Right atrium auricular region (tissue), 2 donors: ENCODE results near the gene GLRX5. TPM values are rescaled to one million over a fixed set of nuclear protein-coding genes. Genes with fewer than 3 reads are reported as not detected.

Experiments used
- DNase-seq: peaks from one replicate; pipeline ENCODE4 v3.0.0-alpha.2; 2019; ENCODE audit warnings: low spot score
- H3K27ac ChIP-seq, 2 donors: fragments of 200-600 bp; sonication (generic); 1 replicate in 1 of 2; 2 replicates in 1 of 2; pipeline ENCODE4 v1.5.1; 2016 to 2019
- H3K27me3 ChIP-seq, 2 donors: fragments of 200-600 bp; sonication (generic); one replicate each; pipeline versions ENCODE4 v1.5.1 to v1.6.0; 2017 to 2019
- H3K36me3 ChIP-seq: fragments of 200-600 bp; sonication (generic); one replicate; pipeline ENCODE4 v1.5.1; 2016
- H3K4me1 ChIP-seq, 2 donors: fragments of 200-600 bp; sonication (generic); one replicate each; pipeline versions ENCODE4 v1.5.1 to v1.6.0; 2017 to 2019
- H3K4me3 ChIP-seq, 2 donors: fragments of 200-600 bp; sonication (generic); 1 replicate in 1 of 2; 2 replicates in 1 of 2; pipeline ENCODE4 v1.5.1; 2017 to 2019; ENCODE audit warnings: mild to moderate bottlenecking in 1 of 2, moderate library complexity in 1 of 2
- H3K9me3 ChIP-seq, 2 donors: fragments of 200-600 bp; sonication (generic); one replicate each; pipeline ENCODE4 v1.5.1; 2019
- total RNA-seq, 2 donors: library from RNA; depleted of rRNA; stranded (reverse); fragments of >200 nt; gene quantifications; one replicate each; pipeline ENCODE4 v1.1.0, GENCODE V29; 2016
- TF ChIP-seq, protein P1 (sequence below), 2 donors: fragments of 200-600 bp; sonication (generic); IDR thresholded peaks; one replicate each; pipeline ENCODE4 v1.5.1; 2019; ENCODE audit warnings: antibody characterized with exemption in 2 of 2

GLRX5 gene
- total RNA-seq, 2 donors from 2014 or later = 54.0 to 58.9 TPM

- no peaks in the 10 kb centered on the region for H3K9me3 ChIP-seq
- no peak for DNase-seq
- H3K27ac ChIP-seq = no peak overlapping the region
- H3K36me3 ChIP-seq = peaks cover 10% of the 10 kb centered on the region
- TF ChIP-seq, protein P1, sequence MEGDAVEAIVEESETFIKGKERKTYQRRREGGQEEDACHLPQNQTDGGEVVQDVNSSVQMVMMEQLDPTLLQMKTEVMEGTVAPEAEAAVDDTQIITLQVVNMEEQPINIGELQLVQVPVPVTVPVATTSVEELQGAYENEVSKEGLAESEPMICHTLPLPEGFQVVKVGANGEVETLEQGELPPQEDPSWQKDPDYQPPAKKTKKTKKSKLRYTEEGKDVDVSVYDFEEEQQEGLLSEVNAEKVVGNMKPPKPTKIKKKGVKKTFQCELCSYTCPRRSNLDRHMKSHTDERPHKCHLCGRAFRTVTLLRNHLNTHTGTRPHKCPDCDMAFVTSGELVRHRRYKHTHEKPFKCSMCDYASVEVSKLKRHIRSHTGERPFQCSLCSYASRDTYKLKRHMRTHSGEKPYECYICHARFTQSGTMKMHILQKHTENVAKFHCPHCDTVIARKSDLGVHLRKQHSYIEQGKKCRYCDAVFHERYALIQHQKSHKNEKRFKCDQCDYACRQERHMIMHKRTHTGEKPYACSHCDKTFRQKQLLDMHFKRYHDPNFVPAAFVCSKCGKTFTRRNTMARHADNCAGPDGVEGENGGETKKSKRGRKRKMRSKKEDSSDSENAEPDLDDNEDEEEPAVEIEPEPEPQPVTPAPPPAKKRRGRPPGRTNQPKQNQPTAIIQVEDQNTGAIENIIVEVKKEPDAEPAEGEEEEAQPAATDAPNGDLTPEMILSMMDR (IDR thresholded peaks at IDR 0.05) = no peak
- H3K4me1 ChIP-seq = peaks cover 0 to 28% of the 10 kb centered on the region in 2 donors
- no peak overlapping the region for H3K4me3 ChIP-seq
- H3K27me3 ChIP-seq = no peaks in the 10 kb centered on the region
Observed at GRCh38 chr14:95541346-95541745, 6.5 kb downstream of the GLRX5 start.

- Histone ChIP-seq H3K9me3 (no peaks in the 10 kb centered on the region), H3K27me3 (no peaks in the 10 kb centered on the region), H3K27ac (no peak overlapping the region), H3K4me1 (peaks cover 0 to 19% of the 10 kb centered on the region in 2 donors), H3K4me3 (no peak overlapping the region), H3K36me3 (peaks cover 10% of the 10 kb centered on the region)
- no peak for DNase-seq
- TF ChIP-seq, protein P1 (IDR thresholded peaks at IDR 0.05) = no peak
Observed at GRCh38 chr14:95541932-95542930, 7.4 kb downstream of the GLRX5 start.

DNA sequence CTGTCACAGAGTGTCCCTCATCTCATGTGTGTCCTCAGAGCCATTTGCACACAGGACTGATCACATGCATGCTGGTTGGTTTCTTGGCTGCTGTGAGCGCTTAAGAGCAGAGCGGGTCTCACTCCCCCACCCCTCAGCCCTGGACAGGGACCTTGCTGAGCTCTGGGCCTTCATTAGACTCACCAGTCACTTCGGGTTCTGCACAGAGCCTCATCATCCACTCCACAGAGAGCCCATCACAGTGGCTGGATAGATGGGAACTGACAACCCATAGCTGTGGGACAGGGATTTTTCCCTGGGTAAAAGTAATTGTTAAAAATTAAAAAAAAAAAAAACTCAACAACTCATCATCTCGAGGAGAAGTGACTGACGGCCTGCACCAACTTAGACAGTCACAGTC is 8.2 kb downstream of the GLRX5 start:
- H3K9me3 ChIP-seq = no peaks in the 10 kb centered on the region
- H3K4me3 ChIP-seq = no peak overlapping the region
- TF ChIP-seq, protein P1 (IDR thresholded peaks at IDR 0.05) = no peak
- peaks cover 10% of the 10 kb centered on the region for H3K36me3 ChIP-seq
- no peak overlapping the region for H3K27ac ChIP-seq
- peaks cover 0 to 15% of the 10 kb centered on the region in 2 donors for H3K4me1 ChIP-seq
- no peak for DNase-seq
- no peaks in the 10 kb centered on the region for H3K27me3 ChIP-seq

GRCh38 chr14:95544588-95544987 is 9.7 kb downstream of the GLRX5 start:
- Histone ChIP-seq H3K4me3 (no peak overlapping the region), H3K9me3 (no peaks in the 10 kb centered on the region), H3K27ac (no peak overlapping the region), H3K4me1 (peaks cover 0 to 14% of the 10 kb centered on the region in 2 donors), H3K27me3 (no peaks in the 10 kb centered on the region), H3K36me3 (peaks cover 10% of the 10 kb centered on the region)
- TF ChIP-seq, protein P1 (IDR thresholded peaks at IDR 0.05) = no peak
- no peak for DNase-seq

GRCh38 chr14:95545515-95546168 is 10.8 kb downstream of the GLRX5 start:
- no peaks in the 10 kb centered on the region for H3K27me3 ChIP-seq
- H3K27ac ChIP-seq = peak overlapping the region in 1 of 2 donors; percentile 37
- DNase-seq = no peak
- TF ChIP-seq, protein P1 (IDR thresholded peaks at IDR 0.05) = no peak
- peaks cover 0 to 14% of the 10 kb centered on the region in 2 donors for H3K4me1 ChIP-seq
- no peak overlapping the region for H3K4me3 ChIP-seq
- peaks cover 10% of the 10 kb centered on the region for H3K36me3 ChIP-seq
- H3K9me3 ChIP-seq = no peaks in the 10 kb centered on the region
